Hematopoietic multipotent progenitor cell (in vitro differentiated cells): ENCODE data around the gene PKDREJ. TPM values are rescaled to one million over a fixed set of nuclear protein-coding genes. Genes with fewer than 3 reads are reported as not detected.
A peak's percentile ranks its signal among the peaks of the same experiment; 100 is the strongest.
"Not testable (repeated sequence)": the region's sequence is repeated elsewhere in the genome, so short reads cannot be mapped to it uniquely, and the experiment has no call there.

Experiments used
- DNase-seq, 3 donors: peaks; one replicate each; pipeline ENCODE4 v3.0.0-alpha.2; 2011 to 2015; ENCODE audit warnings: low read depth in 2 of 3, low spot score in 2 of 3
- total RNA-seq: library from RNA; depleted of rRNA; stranded (reverse); fragments of >200 nt; gene quantifications from one replicate; pipeline ENCODE4 v1.2.3, GENCODE V29; 2012

The PKDREJ gene
- total RNA-seq, 1 donor = under 0.01 TPM

DNA sequence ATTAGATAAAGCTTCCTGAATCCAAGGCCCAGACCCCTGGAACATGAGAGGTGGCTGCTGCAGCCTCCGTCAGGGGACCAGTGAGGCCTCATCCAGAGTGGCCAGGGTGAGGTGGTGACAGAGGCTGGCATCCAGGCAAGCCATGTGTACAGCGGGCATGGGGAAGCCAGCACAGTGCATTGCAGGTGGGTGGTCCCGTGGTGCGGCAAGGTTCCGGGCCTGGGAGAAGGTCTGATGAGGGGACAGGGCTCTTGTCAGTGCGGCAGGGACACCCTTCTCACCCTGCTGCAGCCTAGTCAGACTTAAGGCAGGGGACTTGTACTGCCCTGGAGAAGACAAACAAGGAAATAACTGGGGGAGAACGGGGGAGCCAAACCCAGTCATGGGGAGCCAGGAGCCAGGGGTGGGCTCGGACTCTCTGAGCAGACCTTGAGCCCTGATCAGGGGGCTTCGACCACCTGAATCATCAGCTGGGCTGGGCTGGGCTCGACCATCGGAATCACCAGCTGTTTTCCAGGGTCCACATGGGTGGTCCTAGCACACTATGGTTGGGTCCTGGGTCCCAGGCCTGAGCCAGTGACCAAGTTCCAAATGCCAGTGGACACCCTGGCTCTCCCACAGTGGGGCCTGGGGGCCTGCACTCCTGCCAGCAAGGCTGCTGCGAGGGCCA, 9.8 kb upstream of the PKDREJ start:
- no peak for DNase-seq

DNA sequence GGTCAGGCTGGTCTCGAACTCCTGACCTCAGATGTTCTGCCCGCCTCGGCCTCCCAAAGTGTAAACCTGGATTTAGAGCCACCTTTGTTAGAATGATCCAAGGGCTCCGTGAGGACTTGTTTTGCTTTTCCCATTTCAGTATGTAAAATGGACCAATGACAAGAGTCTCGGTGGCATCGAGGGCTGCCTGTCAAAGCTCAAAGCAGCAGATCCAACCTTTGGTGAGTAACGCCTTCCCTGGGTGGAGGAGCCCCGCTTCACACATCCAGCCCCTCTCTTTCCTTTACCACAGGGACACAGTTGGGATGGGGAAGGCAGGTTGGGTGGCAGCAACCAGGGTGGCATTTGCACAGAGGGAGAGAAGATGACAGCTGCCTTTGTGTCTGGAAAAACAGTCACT, 9.1 kb upstream of the PKDREJ start:
- no peak for DNase-seq

DNA sequence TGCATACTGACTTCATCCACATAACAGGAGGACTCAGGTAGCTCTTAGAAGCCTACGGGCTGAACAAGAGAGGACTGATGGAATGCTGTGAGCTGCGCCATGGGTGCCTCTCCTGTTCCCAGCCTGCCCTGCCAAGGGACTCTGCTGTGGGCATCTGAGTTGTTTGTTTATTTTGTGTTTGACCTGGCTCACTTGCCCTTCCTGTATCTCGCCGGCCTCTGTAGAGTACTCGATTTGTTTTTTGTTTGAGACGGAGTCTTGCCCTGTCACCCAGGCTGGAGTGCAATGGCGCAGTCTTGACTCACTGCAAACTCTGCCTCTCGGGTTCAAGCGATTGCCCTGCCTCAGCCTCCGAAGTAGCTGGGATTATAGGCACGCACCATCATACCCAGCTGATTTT, 6.4 kb upstream of the PKDREJ start:
- DNase-seq = no peak

DNA sequence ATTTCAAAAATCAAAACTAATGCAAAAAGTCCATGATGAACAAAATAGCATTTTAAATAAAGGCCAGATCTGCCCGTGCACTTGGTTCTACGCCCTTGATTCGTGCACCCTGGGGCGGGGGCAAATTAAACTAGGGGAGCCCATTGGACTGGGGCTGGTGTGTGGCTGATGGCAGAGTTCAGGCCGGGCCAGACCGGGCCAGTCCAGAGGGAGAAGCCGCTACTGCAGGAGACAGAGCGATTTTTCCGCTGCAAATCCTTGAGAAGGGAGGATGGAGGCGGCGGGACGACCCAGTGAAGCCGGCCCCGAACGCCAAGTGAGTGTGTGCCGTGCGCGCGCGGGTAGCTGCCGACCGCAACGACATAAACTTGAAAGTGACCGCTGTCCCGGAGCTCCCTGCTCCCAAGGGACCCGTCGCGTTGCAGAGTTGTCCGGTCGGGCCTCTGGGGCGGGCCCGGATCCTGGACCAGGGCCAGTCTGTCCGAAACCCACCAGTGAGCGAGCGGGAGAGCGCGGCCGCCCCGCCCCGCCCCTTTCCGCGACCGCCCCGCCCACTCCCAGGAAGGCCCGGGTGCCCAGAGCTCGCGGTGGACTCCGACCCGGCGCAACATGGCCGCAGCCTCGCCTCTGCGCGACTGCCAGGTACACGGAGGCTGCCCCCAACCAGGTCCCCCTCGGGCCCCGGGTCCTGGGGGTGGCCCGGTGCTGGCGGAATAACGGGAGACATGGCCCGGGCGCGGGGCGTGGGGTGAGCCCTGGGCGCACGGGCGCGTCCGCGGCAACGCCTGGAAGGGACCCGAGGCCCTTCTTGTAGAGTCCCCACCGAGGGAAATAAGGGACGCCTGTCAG, 4.5 kb upstream of the PKDREJ start, which contains the start of gene TTC38:
Gene TTC38 (plus strand): TSS at position 578 of the 849 bp plus-strand sequence. CDS start 32 bp downstream, at position 610.
- peak; percentile 19 to 50 (median 45) for DNase-seq

DNA sequence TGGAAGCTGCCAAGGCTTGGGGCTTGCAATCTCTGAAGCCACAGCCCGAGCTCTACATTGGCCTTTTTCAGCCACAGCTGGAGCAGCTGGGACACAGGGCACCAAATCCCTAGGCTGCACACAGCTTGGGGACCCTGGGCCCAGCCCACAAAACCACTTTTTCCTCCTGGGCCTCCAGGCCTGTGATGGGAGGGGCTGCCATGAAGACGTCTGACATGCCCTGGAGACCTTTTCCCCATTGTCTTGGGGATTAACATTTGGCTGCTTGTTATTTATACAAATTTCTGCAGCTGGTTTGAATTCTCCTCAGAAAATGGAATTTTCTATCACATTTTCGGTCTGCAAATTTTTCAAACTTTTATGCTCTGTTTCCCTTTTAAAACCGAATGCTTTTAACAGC, 2.5 kb upstream of the PKDREJ start:
- not testable (repeated sequence) for DNase-seq

DNA sequence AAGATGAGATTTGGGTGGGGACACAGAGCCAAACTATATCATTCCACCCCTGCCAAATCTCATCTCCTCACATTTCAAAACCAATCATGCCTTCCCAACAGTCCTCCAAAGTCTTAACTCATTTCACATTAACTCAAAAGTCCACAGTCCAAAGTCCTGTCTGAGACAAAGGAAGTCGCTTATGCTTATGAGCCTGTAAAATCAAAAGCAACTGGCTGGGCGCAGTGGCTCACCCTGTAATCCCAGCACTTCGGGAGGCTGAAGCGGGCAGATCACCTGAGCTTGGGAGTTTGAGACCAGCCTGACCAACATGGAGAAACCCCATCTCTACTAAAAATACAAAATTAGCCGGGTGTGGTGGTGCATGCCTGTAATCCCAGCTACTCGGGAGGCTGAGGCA, 1.4 kb upstream of the PKDREJ start:
- not testable (repeated sequence) for DNase-seq

DNA sequence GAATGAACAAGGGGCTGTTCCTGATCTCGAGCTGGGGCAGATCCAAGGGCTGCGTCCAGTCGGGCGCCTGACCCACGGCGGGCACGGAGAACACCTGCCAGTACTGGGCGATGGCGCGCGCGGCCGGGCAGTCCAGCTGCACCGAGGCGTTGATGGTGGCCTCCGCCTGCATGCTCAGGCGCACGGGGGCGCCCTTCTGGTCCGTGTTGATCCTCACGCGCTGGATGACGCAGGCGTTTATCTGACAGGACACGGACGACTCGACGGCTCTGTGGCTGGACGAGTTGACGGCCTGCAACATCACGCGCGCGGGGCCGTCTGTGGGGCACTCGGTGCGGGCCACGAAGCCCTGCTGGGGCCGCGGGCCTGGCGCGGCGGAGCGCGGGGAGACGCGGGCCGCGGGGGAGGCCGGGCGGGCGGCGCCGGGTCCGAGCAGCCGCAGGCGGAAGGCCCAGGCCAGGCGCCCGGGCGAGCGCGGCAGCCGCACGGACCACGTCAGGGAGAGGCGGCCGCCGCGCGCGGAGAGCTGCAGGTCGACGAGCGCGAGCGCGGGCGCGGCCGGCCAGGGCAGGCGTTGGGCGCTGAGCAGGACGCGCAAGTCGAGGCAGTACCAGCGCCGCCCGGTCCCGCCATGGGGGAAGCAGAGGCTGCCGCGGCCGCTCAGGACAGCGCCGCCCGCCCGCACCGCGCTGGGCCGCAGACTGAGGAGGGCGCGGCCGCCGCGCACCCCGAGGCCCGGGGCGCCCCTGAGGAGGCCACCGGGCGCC, 511 bp downstream of the PKDREJ start:
- DNase-seq = peak in 2 of 3 donors; percentile 75 to 79

DNA sequence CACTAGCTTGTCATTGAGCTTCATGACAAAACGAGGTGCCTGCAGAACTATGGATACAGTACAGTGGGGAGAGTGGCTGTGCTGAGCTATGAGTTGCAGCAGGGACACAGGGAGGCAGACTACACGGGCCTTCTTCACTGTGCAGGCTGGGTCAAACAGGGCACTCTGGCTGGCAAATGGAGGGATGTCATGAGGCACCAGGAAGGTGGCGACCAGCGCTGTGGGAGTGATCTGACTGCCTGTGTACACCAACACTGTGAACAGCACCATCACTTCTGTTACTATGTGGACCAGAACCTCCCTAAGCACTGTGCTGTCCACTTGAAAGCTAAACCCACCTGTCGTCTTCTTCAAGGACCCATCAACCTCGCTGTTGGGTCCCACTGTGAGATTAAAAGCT, 3.1 kb downstream of the PKDREJ start:
- no peak for DNase-seq

DNA sequence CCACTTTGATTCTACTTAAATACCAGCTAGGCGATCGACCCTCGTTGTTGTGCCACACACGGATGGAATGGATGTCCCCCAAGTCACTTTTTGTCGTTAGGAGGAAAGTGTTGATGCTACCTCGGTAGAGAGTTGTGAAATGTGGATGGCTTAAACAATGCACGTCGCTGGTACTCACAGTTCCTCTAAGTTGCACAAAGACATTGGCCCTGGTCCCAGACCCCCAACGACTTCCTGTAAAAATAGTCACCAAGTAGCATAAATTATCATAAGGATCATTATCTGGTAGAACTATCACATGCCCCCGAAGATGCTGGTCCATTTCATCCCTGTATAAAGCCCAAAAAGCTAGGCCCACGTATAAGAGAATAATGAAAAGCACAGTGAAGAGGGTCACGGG, 3.8 kb downstream of the PKDREJ start:
- DNase-seq = peak in 1 of 3 donors; percentile 56

DNA sequence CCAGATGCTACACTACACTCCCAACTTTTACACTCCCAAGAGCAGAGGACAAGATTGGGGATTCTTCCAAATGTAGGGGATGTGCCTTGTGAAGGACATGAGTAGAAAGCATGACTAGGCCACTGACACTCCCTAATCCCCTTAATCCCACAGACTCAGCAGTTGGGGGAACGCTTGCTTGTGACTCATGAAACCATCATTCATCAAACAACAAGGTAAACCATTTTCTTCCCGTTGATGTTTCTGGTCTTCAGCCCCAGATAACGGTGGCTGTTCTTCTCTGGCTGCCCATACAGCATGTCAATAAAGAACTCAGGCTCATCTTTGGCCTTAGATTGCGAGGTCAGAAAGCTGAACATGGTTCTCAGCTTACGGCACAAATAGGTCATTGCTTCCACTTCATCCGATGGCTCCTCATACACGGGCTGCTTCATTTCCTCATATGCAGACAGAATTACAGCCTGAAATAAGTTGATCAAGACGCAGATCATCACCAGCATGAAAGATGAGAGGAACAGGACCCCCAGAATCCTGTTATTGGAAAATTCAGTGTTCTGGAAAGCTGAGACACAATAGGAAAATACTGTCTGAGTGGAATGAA, 6.7 kb downstream of the PKDREJ start:
- DNase-seq = no peak

DNA sequence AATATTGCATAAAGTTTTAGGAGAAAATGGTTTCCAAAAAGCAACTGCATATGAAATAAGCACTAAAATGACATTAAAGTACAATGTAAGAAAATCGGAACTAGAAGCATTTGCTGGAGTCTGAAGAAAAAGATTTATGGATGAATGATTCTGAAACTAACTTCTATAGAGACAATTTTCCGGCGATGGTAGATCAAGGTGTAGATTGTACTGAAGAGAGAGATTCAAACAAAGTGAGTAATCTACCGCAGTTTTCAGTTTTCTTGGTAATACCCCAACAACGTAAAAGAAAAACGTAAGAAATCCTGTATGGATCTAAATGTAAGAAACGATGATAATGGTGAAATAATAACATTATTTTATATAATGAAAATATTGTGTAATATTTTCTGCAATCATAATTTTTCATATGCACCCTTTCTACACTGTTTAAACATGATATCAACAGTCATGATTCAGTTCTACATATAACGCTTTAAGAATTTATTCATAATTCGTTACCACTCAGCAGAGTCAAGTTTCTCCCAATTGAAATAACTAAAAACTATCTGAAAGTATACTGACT, 11.2 kb downstream of the PKDREJ start:
- DNase-seq = no peak

DNA sequence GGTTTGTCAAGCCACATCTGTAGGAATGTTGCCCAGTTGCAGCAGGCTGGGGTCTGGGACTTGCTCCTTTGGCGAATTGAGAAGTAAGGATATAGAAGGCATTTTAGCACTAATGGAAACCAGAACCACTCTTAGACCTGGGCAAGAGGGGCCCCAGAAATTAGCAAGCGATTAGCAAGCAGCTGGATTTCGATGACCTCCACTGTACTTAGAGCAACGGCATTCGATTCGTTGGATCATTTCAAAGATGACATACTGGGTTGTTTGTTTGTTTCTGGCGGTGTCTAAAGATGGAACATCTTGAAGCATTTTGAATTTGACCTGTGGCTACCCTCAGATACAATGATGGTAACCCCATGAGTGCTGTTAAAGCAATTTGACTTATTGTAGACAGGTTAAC, 11.9 kb downstream of the PKDREJ start:
- no peak for DNase-seq

DNA sequence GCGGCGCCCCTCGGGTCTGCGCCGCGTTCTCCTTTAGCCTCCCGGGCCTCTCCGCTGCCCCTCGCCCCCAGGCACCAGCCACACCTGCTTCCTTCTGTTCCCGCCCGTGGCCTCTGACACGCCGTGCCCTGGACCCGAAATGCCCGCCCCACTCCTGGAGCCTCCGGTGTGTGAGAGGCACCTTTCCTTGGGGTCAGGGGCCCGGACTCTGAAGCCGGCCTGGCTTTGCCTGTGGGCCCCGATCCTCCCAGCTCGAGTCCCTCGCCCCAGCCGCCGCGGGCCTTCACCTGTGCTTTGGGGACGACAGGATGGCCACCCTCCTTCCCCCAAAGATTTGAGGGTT, 12.4 kb downstream of the PKDREJ start:
- no peak for DNase-seq

DNA sequence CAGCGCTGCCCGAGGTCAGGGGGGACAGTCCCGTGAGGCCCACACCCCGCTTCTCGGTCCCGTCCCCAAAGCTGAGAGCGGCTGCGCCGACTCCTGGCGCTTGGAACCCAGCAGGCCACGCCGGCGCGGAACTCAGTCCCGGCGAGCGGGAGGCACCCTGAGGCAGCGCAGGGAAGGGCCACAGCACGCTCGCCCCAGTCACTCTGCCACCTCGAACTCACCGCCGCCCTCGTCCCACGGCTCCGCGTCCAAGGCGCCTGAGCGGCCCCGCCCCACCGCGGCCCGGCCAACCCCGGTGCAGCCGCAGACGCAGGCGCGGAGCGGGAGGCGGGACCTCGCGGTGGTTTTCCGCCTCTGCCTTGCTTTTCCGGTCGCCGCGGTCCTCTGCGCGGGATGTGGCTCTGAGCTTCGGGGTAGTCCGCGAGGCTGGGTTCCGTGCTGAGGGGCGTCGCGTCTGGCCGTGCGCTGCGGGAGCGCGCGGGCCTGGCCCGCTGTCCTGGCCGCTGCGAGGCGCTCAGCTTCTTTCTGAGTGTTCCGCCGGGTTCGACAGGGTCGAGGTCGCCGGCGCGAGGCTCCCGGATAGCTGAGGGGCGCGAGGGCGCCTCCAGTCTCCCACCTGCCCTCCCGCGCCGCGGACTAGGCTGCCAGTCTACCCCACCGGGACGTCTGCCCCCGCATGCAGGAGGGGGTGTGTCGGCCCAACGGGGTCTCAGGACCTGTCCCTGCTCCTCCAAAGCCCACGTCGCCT, 12.9 kb downstream of the PKDREJ start, which contains the start of gene CDPF1:
Gene CDPF1 (minus strand): TSS at position 259 of the 748 bp plus-strand sequence. CDS start 2,009 bp downstream, outside the sequence.
- peak; percentile 77 to 89 (median 85) for DNase-seq

DNA sequence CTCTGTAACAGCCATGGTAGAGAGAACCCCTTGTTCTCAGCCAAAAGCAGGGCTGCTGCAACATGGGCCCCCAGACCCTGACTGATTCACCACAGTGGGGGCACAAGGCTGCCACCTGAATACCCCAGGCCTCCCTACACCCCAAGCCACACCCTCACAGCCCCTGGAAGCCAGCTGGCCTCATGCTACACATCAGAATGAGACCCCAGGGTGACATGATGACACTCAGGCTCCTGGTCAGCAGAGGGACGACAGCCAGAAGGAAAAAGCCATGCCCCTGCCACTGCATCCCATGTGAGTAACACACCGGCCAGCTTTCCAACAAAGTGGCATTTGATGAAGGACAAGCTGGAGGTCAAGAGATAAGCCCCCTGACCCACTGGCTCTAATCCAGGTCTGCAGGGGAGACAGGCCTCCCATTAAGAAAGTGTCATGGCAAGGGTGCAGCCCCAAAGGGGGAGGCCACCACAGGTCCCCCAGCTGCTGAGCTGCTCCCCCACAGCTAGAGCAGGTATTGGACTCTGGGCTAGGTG, 15.6 kb downstream of the PKDREJ start:
- DNase-seq = no peak

DNA sequence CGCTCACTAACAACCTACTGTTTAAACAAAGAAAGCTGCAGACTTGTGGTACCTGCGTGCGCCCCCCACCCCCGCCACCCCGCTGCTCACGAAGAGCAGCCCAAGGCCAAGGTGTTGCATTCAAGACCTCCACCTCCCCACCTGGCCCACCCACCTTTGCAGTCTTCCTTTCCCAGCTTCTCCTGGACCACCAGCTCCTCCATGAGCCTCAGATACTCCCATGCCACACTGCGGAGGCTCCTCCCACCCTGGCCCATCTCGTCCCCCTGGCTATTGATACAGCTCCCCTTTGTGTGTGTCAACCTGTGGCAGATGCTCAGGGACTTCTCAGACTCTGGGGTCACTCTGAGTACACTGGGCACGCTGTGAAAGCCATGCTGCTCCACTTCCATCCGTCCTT, 17.0 kb downstream of the PKDREJ start:
- no peak for DNase-seq

DNA sequence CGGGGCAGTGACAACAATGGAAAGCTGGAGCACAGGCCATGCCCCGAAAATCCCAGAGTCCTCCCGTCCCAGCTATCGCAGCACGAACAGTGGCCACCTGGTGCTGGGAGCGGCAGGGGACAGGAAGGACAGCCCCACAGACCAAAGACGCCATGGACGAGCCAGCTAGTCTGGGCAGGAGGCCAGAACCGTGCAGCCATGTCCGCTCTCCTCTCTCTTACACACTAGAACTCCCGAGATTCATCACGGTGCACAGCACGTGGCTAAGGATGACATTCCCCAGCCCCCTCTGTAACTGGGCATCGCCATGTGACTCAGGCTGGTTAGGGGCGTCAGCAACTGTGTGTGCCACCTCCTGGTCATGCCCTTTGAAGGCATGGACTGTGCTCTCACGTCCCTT, 17.6 kb downstream of the PKDREJ start:
- DNase-seq = no peak

DNA sequence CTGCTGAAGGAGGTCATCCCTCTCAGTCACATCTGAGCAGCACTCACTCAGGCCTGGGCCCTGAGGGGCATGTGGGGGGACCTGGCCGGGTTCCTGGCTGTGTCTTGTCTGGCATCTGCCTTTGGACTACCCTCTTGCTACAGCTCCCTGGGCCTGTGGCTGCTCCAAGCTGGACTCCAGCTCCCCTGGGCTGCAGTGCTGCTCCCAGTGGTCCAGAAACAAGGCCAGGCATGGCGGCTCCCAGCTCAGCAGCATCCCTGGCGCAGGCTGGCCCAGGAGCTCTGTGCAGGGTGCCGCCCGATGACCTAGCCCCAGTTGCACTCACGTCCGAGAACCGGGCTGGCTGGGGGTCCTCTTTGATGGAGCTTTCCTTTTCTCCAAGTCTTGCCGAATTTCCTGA, 18.4 kb downstream of the PKDREJ start:
- no peak for DNase-seq

DNA sequence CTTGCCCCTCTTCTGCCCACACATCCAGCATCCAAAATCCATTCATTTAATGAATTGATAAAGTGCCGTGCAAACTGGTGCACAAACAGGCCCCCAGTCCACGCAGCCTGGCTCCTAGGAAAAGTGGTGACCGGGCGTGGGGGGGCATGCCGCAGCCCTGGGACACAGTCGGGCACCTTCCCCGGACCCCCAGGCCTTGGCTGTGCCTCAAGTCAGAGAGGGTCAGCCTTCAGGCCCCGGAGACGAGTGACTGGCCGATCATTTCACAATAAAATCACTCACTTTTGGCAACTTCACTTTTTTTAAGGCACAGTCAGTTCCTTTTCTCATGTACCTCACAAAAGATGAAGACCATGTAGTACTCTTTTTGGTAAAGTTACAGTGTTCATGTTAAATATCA, 21.1 kb downstream of the PKDREJ start:
- DNase-seq = no peak
